ENCODE results near the gene FBLN1. TPM values are rescaled to one million over a fixed set of nuclear protein-coding genes. Genes with fewer than 3 reads are reported as not detected.

Gene FBLN1
- total RNA-seq, 1 experiment from 2014 or later: 23.4 TPM

DNA sequence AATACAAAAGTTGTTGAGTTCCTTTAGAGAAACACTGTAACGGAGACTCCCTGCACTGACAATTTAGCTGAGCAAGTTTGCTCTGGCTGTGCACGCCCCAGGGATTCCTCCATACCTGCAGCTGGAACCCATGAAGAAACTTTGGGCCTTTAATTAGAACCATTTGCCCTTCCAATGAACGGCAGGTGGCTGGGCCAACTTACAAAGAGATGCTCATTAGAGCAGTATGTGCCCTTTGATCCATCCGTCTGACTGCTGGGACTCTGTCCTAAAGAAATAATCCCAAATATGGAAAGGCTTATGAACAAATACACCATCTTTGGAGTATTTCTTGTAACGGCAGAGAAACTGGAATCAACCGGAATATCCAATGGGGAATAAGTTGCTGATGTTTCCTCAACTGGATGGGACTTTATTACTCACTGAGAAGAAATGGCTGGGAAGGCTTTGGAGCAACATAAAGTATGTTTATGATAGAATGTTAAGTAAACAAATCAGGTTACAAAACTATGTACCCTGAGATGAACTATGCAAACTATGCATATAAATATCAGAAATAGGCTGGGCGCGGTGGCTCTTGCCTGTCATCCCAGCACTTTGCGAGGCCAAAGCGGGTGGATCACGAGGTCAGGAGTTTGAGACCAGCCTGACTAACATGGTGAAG lies 24.4 kb upstream of the FBLN1 start:
- H3K9ac ChIP-seq (ENCODE audit: low read length): no peak overlapping the region
- H3K79me2 ChIP-seq (ENCODE audit: insufficient read depth, low read length): no peaks in the 10 kb centered on the region
- no peaks in the 10 kb centered on the region for H3K27me3 ChIP-seq (ENCODE audit: insufficient read depth, low read length)
- H3K9me3 ChIP-seq (ENCODE audit: control insufficient read depth in 1 of 2, insufficient read depth in 1 of 2, low read depth in 1 of 2, low read length in 2 of 2): no peaks in the 10 kb centered on the region
- H3K4me2 ChIP-seq (ENCODE audit: low read length): no peak overlapping the region
- BruUV-seq (replicated peaks): no TSS peak
- intact Hi-C loops (cut with micrococcal nuclease): no loop called here
- CTCF ChIA-PET: no interaction called here
- H3K4me3 ChIP-seq (replicated peaks in 1 of 2; ENCODE audit: low read depth in 1 of 2, low read length in 2 of 2): no peak overlapping the region
- POLR2A ChIA-PET: no interaction called here
- H4K20me1 ChIP-seq (ENCODE audit: insufficient read depth): no peaks in the 10 kb centered on the region
- RAD21 ChIA-PET (ENCODE audit: low non-redundant PET in 1 of 2, low total read pairs in 2 of 2, uncharacterized antibody in 2 of 2, unreplicated experiment in 2 of 2): no interaction called here
- no peak overlapping the region for H2AFZ ChIP-seq (ENCODE audit: low read depth, low read length, poor library complexity, severe bottlenecking)
- H3K36me3 ChIP-seq (ENCODE audit: control insufficient read depth in 1 of 2, insufficient read depth in 2 of 2, low read length in 2 of 2): no peaks in the 10 kb centered on the region
- TF ChIP-seq JUND (IDR thresholded peaks at IDR 0.05) (no peak), SP1 (IDR thresholded peaks at IDR 0.05; ENCODE audit: low read depth) (no peak), SIN3A (IDR thresholded peaks at IDR 0.05; ENCODE audit: low read depth) (no peak), ZFX (IDR thresholded peaks at IDR 0.05) (no peak), ZNF274 (IDR thresholded peaks at IDR 0.05; ENCODE audit: low read depth, low read length) (no peak), FOSL1 (IDR thresholded peaks at IDR 0.05; ENCODE audit: low read depth) (no peak), SRF (IDR thresholded peaks at IDR 0.05; ENCODE audit: low read depth) (no peak), YY1 (IDR thresholded peaks at IDR 0.05; ENCODE audit: extremely low read depth, insufficient replicate concordance, low read depth, low read length) (no peak), EZH2 (IDR thresholded peaks at IDR 0.05) (no peak), TCF7L2 (IDR thresholded peaks at IDR 0.05; ENCODE audit: borderline replicate concordance, extremely low read depth, insufficient read depth, insufficient read length) (no peak), EZH2phosphoT487 (IDR thresholded peaks at IDR 0.05; ENCODE audit: borderline replicate concordance) (no peak), POLR2A (IDR thresholded peaks at IDR 0.05; ENCODE audit: borderline replicate concordance, extremely low read depth, insufficient read depth, insufficient read length) (no peak), POLR2AphosphoS5 (IDR thresholded peaks at IDR 0.05; ENCODE audit: low read depth, low read length) (no peak), ELF1 (IDR thresholded peaks at IDR 0.05; ENCODE audit: borderline replicate concordance, low read depth) (no peak), CBX3 (IDR thresholded peaks at IDR 0.05; ENCODE audit: low read depth) (no peak)
- TF ChIP-seq, protein P1, sequence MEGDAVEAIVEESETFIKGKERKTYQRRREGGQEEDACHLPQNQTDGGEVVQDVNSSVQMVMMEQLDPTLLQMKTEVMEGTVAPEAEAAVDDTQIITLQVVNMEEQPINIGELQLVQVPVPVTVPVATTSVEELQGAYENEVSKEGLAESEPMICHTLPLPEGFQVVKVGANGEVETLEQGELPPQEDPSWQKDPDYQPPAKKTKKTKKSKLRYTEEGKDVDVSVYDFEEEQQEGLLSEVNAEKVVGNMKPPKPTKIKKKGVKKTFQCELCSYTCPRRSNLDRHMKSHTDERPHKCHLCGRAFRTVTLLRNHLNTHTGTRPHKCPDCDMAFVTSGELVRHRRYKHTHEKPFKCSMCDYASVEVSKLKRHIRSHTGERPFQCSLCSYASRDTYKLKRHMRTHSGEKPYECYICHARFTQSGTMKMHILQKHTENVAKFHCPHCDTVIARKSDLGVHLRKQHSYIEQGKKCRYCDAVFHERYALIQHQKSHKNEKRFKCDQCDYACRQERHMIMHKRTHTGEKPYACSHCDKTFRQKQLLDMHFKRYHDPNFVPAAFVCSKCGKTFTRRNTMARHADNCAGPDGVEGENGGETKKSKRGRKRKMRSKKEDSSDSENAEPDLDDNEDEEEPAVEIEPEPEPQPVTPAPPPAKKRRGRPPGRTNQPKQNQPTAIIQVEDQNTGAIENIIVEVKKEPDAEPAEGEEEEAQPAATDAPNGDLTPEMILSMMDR (IDR thresholded peaks at IDR 0.05 in 2 of 3, conservative IDR thresholded peaks at IDR 0.05 in 1 of 3; ENCODE audit: borderline replicate concordance in 1 of 3, insufficient read depth in 1 of 3, low read depth in 2 of 3, low read length in 2 of 3): no peak
- TF ChIP-seq, protein P2, sequence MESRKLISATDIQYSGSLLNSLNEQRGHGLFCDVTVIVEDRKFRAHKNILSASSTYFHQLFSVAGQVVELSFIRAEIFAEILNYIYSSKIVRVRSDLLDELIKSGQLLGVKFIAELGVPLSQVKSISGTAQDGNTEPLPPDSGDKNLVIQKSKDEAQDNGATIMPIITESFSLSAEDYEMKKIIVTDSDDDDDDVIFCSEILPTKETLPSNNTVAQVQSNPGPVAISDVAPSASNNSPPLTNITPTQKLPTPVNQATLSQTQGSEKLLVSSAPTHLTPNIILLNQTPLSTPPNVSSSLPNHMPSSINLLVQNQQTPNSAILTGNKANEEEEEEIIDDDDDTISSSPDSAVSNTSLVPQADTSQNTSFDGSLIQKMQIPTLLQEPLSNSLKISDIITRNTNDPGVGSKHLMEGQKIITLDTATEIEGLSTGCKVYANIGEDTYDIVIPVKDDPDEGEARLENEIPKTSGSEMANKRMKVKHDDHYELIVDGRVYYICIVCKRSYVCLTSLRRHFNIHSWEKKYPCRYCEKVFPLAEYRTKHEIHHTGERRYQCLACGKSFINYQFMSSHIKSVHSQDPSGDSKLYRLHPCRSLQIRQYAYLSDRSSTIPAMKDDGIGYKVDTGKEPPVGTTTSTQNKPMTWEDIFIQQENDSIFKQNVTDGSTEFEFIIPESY (IDR thresholded peaks at IDR 0.05; ENCODE audit: extremely low read depth, insufficient replicate concordance, low read length): no peak
- TF ChIP-seq, protein P3, sequence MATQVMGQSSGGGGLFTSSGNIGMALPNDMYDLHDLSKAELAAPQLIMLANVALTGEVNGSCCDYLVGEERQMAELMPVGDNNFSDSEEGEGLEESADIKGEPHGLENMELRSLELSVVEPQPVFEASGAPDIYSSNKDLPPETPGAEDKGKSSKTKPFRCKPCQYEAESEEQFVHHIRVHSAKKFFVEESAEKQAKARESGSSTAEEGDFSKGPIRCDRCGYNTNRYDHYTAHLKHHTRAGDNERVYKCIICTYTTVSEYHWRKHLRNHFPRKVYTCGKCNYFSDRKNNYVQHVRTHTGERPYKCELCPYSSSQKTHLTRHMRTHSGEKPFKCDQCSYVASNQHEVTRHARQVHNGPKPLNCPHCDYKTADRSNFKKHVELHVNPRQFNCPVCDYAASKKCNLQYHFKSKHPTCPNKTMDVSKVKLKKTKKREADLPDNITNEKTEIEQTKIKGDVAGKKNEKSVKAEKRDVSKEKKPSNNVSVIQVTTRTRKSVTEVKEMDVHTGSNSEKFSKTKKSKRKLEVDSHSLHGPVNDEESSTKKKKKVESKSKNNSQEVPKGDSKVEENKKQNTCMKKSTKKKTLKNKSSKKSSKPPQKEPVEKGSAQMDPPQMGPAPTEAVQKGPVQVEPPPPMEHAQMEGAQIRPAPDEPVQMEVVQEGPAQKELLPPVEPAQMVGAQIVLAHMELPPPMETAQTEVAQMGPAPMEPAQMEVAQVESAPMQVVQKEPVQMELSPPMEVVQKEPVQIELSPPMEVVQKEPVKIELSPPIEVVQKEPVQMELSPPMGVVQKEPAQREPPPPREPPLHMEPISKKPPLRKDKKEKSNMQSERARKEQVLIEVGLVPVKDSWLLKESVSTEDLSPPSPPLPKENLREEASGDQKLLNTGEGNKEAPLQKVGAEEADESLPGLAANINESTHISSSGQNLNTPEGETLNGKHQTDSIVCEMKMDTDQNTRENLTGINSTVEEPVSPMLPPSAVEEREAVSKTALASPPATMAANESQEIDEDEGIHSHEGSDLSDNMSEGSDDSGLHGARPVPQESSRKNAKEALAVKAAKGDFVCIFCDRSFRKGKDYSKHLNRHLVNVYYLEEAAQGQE (IDR thresholded peaks at IDR 0.05; ENCODE audit: low read depth): no peak
- TF ChIP-seq, protein P4, sequence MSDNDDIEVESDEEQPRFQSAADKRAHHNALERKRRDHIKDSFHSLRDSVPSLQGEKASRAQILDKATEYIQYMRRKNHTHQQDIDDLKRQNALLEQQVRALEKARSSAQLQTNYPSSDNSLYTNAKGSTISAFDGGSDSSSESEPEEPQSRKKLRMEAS (IDR thresholded peaks at IDR 0.05): no peak
- DNase-seq (ENCODE audit: low read depth, low spot score): no peak
- ATAC-seq: peak; percentile 46; the same call in 1 of the 2 replicates
- H3K4me1 ChIP-seq (ENCODE audit: control insufficient read depth in 1 of 2, insufficient read depth in 2 of 2, low read length in 2 of 2): peaks cover 4 to 10% of the 10 kb centered on the region in 2 experiments; a peak in 3 of 4 replicates
- no peak overlapping the region for H3K27ac ChIP-seq (ENCODE audit: low read depth, low read length)
- no peaks in the 10 kb centered on the region for H3K9me2 ChIP-seq (ENCODE audit: insufficient read depth)

Measured in HCT116 (cell line).